Head of caudate nucleus (tissue), 42 donors: ENCODE data around the gene PRH1.

Experiments used
- DNase-seq, 42 donors: peaks; one replicate each; pipeline versions ENCODE4 v3.0.0 to v3.0.0-alpha.2; 2020 to 2021; ENCODE audit warnings: mixed read lengths in 7 of 42
- intact Hi-C: fragments of 100-400 bp; cut with DNase I; formaldehyde crosslinking; loops from one replicate; pipeline ENCODE4 v1.15.0; 2022

Gene PRH1

GRCh38 chr12:10849425-10849878 lies 34.6 kb downstream of the PRH1 start, which contains the start of gene PRR4:
Gene PRR4, minus strand, starts transcription at chr12:10849475. Its CDS starts 38 bp downstream, at chr12:10849437.
- DNase-seq = no peak
- intact Hi-C loops = no loop called here

- intact Hi-C loops = no loop called here
- no peak for DNase-seq
These were observed 36.3 kb downstream of the PRH1 start for GRCh38 chr12:10847744-10848143.

GRCh38 chr12:10842862-10843261 lies 41.2 kb downstream of the PRH1 start:
- intact Hi-C loops = no loop called here
- DNase-seq = no peak

GRCh38 chr12:10838461-10838860 lies 45.6 kb downstream of the PRH1 start:
- no peak for DNase-seq
- intact Hi-C loops = no loop called here
